HepG2 (cell line): ENCODE measurements around the gene SPATA25. TPM values are rescaled to one million over a fixed set of nuclear protein-coding genes. Genes with fewer than 3 reads are reported as not detected.
A peak's percentile ranks its signal among the peaks of the same experiment; 100 is the strongest.

Experiments
- GTF3A ChIP-seq: sonication (generic); formaldehyde crosslinking; conservative IDR thresholded peaks from 2 replicates; pipeline ENCODE4 v1.4.0; 2020; ENCODE audit warnings: mild to moderate bottlenecking, missing genetic modification reagents
- HNRNPLL ChIP-seq: fragments of 200-400 bp; formaldehyde crosslinking; IDR thresholded peaks from 2 replicates; pipeline ENCODE4 v1.6.1; 2017; ENCODE audit warnings: mild to moderate bottlenecking, low read depth, low read length; ENCODE audit not compliant: poor library complexity, severe bottlenecking
- HOMEZ ChIP-seq: IDR thresholded peaks from 2 replicates; pipeline ENCODE4 v1.6.1; 2016; ENCODE audit warnings: low read depth
- IKZF4 ChIP-seq: sonication (generic); formaldehyde crosslinking; IDR thresholded peaks from 2 replicates; pipeline ENCODE4 v1.5.1; 2020; ENCODE audit warnings: borderline replicate concordance, mild to moderate bottlenecking, low read depth, missing genetic modification reagents; ENCODE audit errors: not compliant biosample characterization
- IRX3 ChIP-seq: sonication (generic); formaldehyde crosslinking; IDR thresholded peaks from 2 replicates; pipeline ENCODE4 v1.8.1; 2023; ENCODE audit warnings: mild to moderate bottlenecking, low read depth, missing genetic modification reagents, borderline replicate concordance
- KDM1A ChIP-seq: IDR thresholded peaks from 2 replicates; pipeline ENCODE4 v1.6.1; 2016; ENCODE audit warnings: missing compliant biosample characterization
- SNAI1 ChIP-seq: sonication (generic); formaldehyde crosslinking; IDR thresholded peaks from 2 replicates; pipeline ENCODE4 v1.5.0; 2020; ENCODE audit warnings: mild to moderate bottlenecking, missing genetic modification reagents, borderline replicate concordance
- TP53 ChIP-seq: sonication (generic); formaldehyde crosslinking; conservative IDR thresholded peaks from 2 replicates; pipeline ENCODE4 v1.4.0; 2020; ENCODE audit warnings: missing genetic modification reagents
- ZBTB8A ChIP-seq: sonication (generic); formaldehyde crosslinking; IDR thresholded peaks from 2 replicates; pipeline ENCODE4 v1.4.0; 2020; ENCODE audit warnings: mild to moderate bottlenecking, low read depth, missing genetic modification reagents, borderline replicate concordance
- ZEB1 ChIP-seq: IDR thresholded peaks from 2 replicates; pipeline ENCODE4 v1.6.1; 2012; ENCODE audit warnings: mild to moderate bottlenecking, low read depth, inconsistent platforms; ENCODE audit not compliant: insufficient replicate concordance
- ZFP36L1 ChIP-seq: sonication (generic); formaldehyde crosslinking; IDR thresholded peaks from 2 replicates; pipeline ENCODE4 v1.8.0; 2022; ENCODE audit warnings: mild to moderate bottlenecking, missing genetic modification reagents, moderate library complexity
- ZNF33A ChIP-seq: sonication (generic); formaldehyde crosslinking; IDR thresholded peaks from 2 replicates; pipeline ENCODE4 v1.5.1; 2020; ENCODE audit warnings: missing genetic modification reagents, mild to moderate bottlenecking, moderate library complexity, borderline replicate concordance
- ZNF354B ChIP-seq: sonication (generic); formaldehyde crosslinking; IDR thresholded peaks from 2 replicates; pipeline ENCODE4 v1.8.0; 2022; ENCODE audit warnings: mild to moderate bottlenecking, missing genetic modification reagents
- ZNF503 ChIP-seq: sonication (generic); formaldehyde crosslinking; IDR thresholded peaks from 2 replicates; pipeline ENCODE4 v1.4.0; 2020; ENCODE audit warnings: missing genetic modification reagents
- ZNF510 ChIP-seq: sonication (generic); formaldehyde crosslinking; IDR thresholded peaks from 2 replicates; pipeline ENCODE4 v1.4.0; 2020; ENCODE audit warnings: low read depth, mild to moderate bottlenecking, missing genetic modification reagents
- ZNF687 ChIP-seq: sonication (generic); formaldehyde crosslinking; IDR thresholded peaks from 2 replicates; pipeline ENCODE4 v1.5.1; 2020; ENCODE audit warnings: mild to moderate bottlenecking, missing genetic modification reagents, moderate library complexity
- ZNF724P ChIP-seq: sonication (generic); formaldehyde crosslinking; IDR thresholded peaks from 2 replicates; pipeline ENCODE4 v1.8.0; 2022; ENCODE audit warnings: missing genetic modification reagents, borderline replicate concordance
- ZNF850 ChIP-seq: sonication (generic); formaldehyde crosslinking; conservative IDR thresholded peaks from 2 replicates; pipeline ENCODE4 v1.9.0; 2021; ENCODE audit warnings: mild to moderate bottlenecking, missing genetic modification reagents
- ZNF883 ChIP-seq: sonication (generic); formaldehyde crosslinking; IDR thresholded peaks from 2 replicates; pipeline ENCODE4 v1.5.1; 2020; ENCODE audit warnings: mild to moderate bottlenecking, missing genetic modification reagents; ENCODE audit errors: not compliant biosample characterization
- polyA plus RNA-seq, 8 experiments: library from polyadenylated mRNA; depleted of rRNA in 3 of 8; stranded (reverse) in 7 of 8; unstranded in 1 of 8; fragments of >200 nt; fragmentation: Illumina TruSeq in 4 of 8; extraction: Trizol in 4 of 8; gene quantifications; 2 replicates each; pipeline versions ENCODE4 v1.2.1 to v1.2.3, GENCODE V29; 2011 to 2016; ENCODE audit warnings: low read depth in 4 of 8, missing spikeins in 1 of 8, mixed read lengths in 1 of 8; ENCODE audit not compliant: insufficient read depth in 1 of 8
- total RNA-seq, 5 experiments: library from RNA; depleted of rRNA; stranded (reverse); fragments of >200 nt; fragmentation: Illumina TruSeq; extraction: Trizol; gene quantifications; 2 replicates each; pipeline ENCODE4 v1.2.3, GENCODE V29; 2016; ENCODE audit warnings: low read depth in 1 of 5
- TF ChIP-seq, protein P1 (sequence below): sonication (generic); formaldehyde crosslinking; IDR thresholded peaks from 2 replicates; pipeline ENCODE4 v1.8.1; 2023; ENCODE audit warnings: mild to moderate bottlenecking, inconsistent platforms, moderate library complexity, missing genetic modification reagents, borderline replicate concordance

The SPATA25 gene
- total and polyA plus RNA-seq, 2 of the 13 experiments (the other 11 are each of a cell fraction or from before 2014, with no cell fraction given) = 4.8 to 7.6 TPM

- TF ChIP-seq HOMEZ (CRISPR knock-in tag) = peak; percentile 71; the same call in 1 of the 2 replicates
- peak; percentile 88; the same call in 1 of the 2 replicates for TF ChIP-seq ZNF354B (CRISPR knock-in tag)
- peak; percentile 4; the same call in 1 of the 2 replicates for TF ChIP-seq KDM1A
- no peak for TF ChIP-seq HNRNPLL
- peak; percentile 65; the same call in 1 of the 2 replicates for TF ChIP-seq TP53
- peak; percentile 11; the same call in 1 of the 2 replicates for TF ChIP-seq IRX3 (CRISPR knock-in tag)
- peak; percentile 26; the same call in 1 of the 2 replicates for TF ChIP-seq ZNF724P (CRISPR knock-in tag)
- TF ChIP-seq ZBTB8A (CRISPR knock-in tag) = peak; percentile 84; the same call in 1 of the 2 replicates
- TF ChIP-seq ZNF510 (CRISPR knock-in tag) = peak; percentile 85; the same call in 1 of the 2 replicates
- TF ChIP-seq ZEB1 = peak; percentile 35
- TF ChIP-seq IKZF4 (CRISPR knock-in tag) = peak; percentile 55
- TF ChIP-seq, protein P1, sequence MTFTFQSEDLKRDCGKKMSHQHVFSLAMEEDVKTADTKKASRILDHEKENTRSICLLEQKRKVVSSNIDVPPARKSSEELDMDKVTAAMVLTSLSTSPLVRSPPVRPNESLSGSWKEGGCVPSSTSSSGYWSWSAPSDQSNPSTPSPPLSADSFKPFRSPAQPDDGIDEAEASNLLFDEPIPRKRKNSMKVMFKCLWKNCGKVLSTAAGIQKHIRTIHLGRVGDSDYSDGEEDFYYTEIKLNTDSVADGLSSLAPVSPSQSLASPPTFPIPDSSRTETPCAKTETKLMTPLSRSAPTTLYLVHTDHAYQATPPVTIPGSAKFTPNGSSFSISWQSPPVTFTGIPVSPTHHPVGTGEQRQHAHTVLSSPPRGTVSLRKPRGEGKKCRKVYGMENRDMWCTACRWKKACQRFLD (CRISPR knock-in tag) = no peak; the same call in 1 of the 2 replicates
- peak; percentile 86 for TF ChIP-seq ZNF503
- TF ChIP-seq ZNF883 (CRISPR knock-in tag) = peak; percentile 97
- TF ChIP-seq ZNF33A (CRISPR knock-in tag) = peak; percentile 98
- peak; percentile 85; the same call in 1 of the 2 replicates for TF ChIP-seq ZFP36L1 (CRISPR knock-in tag)
- TF ChIP-seq ZNF850 (CRISPR knock-in tag) = peak; percentile 80
- peak; percentile 88; the same call in 1 of the 2 replicates for TF ChIP-seq ZNF687 (CRISPR knock-in tag)
- 0 out of 2 replicates have a peak, but pooled peaks have one; percentile 60 for TF ChIP-seq SNAI1 (CRISPR knock-in tag)
- peak; percentile 73; the same call in 1 of the 2 replicates for TF ChIP-seq GTF3A (CRISPR knock-in tag)
Observed at GRCh38 chr20:45934046-45934585, 46.7 kb upstream of the SPATA25 start (continued).
